ENCODE measurements around the gene KLRG1.

KLRG1 gene

DNA sequence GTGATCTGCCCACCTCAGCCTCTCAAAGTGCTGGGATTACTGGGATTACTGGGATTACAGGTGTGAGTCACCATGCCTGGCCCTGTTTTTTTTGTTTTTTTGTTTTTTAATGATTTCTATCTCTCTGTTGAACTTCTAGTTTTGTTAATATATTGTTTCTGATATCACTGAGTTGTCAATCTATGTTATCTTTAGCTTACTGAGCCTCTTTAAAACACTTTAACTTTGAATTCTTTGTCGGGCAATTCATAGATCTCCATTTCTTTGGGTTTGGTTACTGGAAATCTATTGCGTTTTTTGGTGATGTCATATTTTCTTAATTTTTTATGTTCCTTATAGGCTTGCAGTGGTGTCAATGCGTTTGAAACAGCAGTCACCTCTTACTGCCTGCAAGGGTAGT is 9.2 kb upstream of the KLRG1 start:
- Histone ChIP-seq H3K9ac (ENCODE audit: low read depth in 1 of 2, low read length in 2 of 2) (no peak overlapping the region), H3K4me3 (ENCODE audit: low read length in 2 of 2) (no peak overlapping the region), H3K27me3 (ENCODE audit: control insufficient read depth in 2 of 2, insufficient read depth in 2 of 2, low read length in 2 of 2) (no peaks in the 10 kb centered on the region), H3K27ac (ENCODE audit: low read depth in 2 of 2, low read length in 2 of 2) (no peak overlapping the region), H3K36me3 (ENCODE audit: control insufficient read depth in 2 of 2, insufficient read depth in 2 of 2, low read length in 2 of 2) (no peaks in the 10 kb centered on the region), H3K4me1 (ENCODE audit: control insufficient read depth in 2 of 2, insufficient read depth in 2 of 2, low read length in 2 of 2) (no peaks in the 10 kb centered on the region), H3K9me3 (ENCODE audit: control insufficient read depth in 2 of 2, low read length in 2 of 2) (peaks cover 0 to 4% of the 10 kb centered on the region in 2 donors)

- Histone ChIP-seq H3K9ac (ENCODE audit: low read depth in 1 of 2, low read length in 2 of 2) (no peak overlapping the region), H3K4me3 (ENCODE audit: low read length in 2 of 2) (no peak overlapping the region), H3K9me3 (ENCODE audit: control insufficient read depth in 2 of 2, low read length in 2 of 2) (peaks cover 0 to 2% of the 10 kb centered on the region in 2 donors), H3K4me1 (ENCODE audit: control insufficient read depth in 2 of 2, insufficient read depth in 2 of 2, low read length in 2 of 2) (no peaks in the 10 kb centered on the region), H3K36me3 (ENCODE audit: control insufficient read depth in 2 of 2, insufficient read depth in 2 of 2, low read length in 2 of 2) (no peaks in the 10 kb centered on the region), H3K27ac (ENCODE audit: low read depth in 2 of 2, low read length in 2 of 2) (no peak overlapping the region), H3K27me3 (ENCODE audit: control insufficient read depth in 2 of 2, insufficient read depth in 2 of 2, low read length in 2 of 2) (no peaks in the 10 kb centered on the region)
Observed at GRCh38 chr12:8985213-8985754, 4.1 kb upstream of the KLRG1 start.

DNA sequence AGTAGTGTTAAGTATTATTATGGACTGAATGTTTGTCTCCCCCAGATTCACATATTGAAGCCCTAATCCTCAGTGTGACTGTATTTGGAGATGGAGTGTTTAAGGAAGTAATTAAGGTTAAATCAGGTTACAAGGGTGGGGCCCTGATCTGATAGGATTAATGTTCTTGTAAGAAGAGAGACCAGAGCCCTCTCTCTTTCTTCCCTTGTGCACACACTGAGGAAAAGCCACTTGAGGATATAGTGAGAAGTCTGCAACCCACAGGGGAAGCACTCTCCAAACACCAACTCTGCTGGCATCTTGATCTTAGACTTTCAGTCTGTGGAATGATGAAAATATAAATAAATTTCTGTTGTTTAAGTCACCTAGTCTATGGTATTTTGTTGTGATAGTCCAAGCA is 2.2 kb upstream of the KLRG1 start:
- no peaks in the 10 kb centered on the region for H3K27me3 ChIP-seq (ENCODE audit: control insufficient read depth in 2 of 2, insufficient read depth in 2 of 2, low read length in 2 of 2)
- no peak overlapping the region for H3K9ac ChIP-seq (ENCODE audit: low read depth in 1 of 2, low read length in 2 of 2)
- no peaks in the 10 kb centered on the region for H3K36me3 ChIP-seq (ENCODE audit: control insufficient read depth in 2 of 2, insufficient read depth in 2 of 2, low read length in 2 of 2)
- H3K9me3 ChIP-seq (ENCODE audit: control insufficient read depth in 2 of 2, low read length in 2 of 2) = no peaks in the 10 kb centered on the region
- H3K27ac ChIP-seq (ENCODE audit: low read depth in 2 of 2, low read length in 2 of 2) = no peak overlapping the region
- H3K4me1 ChIP-seq (ENCODE audit: control insufficient read depth in 2 of 2, insufficient read depth in 2 of 2, low read length in 2 of 2) = no peaks in the 10 kb centered on the region
- no peak overlapping the region for H3K4me3 ChIP-seq (ENCODE audit: low read length in 2 of 2)

GRCh38 chr12:8987685-8988084 is 1.7 kb upstream of the KLRG1 start:
- H3K27me3 ChIP-seq (ENCODE audit: control insufficient read depth in 2 of 2, insufficient read depth in 2 of 2, low read length in 2 of 2) = no peaks in the 10 kb centered on the region
- no peaks in the 10 kb centered on the region for H3K4me1 ChIP-seq (ENCODE audit: control insufficient read depth in 2 of 2, insufficient read depth in 2 of 2, low read length in 2 of 2)

DNA sequence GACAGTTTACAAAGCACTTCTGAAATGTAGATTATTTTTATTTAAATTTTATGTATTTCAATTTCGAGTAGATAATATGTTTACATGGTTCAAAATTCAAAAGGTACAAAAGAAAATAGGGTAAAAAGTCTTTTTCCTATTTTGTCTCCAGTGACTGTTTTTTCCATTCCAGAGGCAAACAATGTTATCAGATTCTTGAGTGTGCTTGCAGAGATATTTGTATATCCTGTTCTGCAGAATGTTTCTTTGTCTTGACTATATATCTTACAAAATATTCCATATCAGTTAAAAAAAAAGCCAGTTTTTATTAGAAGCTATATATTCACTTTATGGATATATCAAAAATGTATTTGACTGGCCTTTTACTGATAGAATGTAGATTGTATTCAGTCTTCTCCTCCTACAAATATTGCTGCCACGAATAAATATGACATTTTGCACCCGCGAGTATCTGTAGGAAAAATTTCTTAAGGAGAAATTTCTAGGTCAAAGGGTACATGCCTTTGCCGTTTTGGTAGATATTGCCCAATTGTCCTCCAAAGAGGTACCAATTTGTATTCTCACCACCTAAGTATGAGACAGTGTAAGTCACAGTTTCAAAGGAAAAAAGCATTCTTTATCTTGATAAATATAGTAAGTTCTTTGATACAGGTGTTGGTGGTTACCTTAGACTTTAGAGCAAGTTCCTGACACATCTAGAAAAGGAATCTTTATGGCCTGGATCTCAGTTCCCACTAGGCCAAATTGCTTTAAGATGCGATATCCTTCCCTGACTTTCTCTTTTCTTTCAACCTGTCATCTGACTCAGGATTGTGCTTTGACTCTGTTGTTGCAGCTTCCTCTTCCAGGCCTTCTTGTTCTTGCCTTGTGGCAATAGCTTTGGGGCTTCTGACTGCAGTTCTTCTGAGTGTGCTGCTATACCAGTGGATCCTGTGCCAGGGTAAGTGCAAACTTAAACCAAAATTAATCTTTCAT is 2.3 kb downstream of the KLRG1 start:
- H3K27me3 ChIP-seq (ENCODE audit: control insufficient read depth in 2 of 2, insufficient read depth in 2 of 2, low read length in 2 of 2) = no peaks in the 10 kb centered on the region
- no peak overlapping the region for H3K9ac ChIP-seq (ENCODE audit: low read depth in 1 of 2, low read length in 2 of 2)
- no peak overlapping the region for H3K4me3 ChIP-seq (ENCODE audit: low read length in 2 of 2)
- no peak overlapping the region for H3K27ac ChIP-seq (ENCODE audit: low read depth in 2 of 2, low read length in 2 of 2)
- no peaks in the 10 kb centered on the region for H3K9me3 ChIP-seq (ENCODE audit: control insufficient read depth in 2 of 2, low read length in 2 of 2)
- H3K4me1 ChIP-seq (ENCODE audit: control insufficient read depth in 2 of 2, insufficient read depth in 2 of 2, low read length in 2 of 2) = no peaks in the 10 kb centered on the region
- no peaks in the 10 kb centered on the region for H3K36me3 ChIP-seq (ENCODE audit: control insufficient read depth in 2 of 2, insufficient read depth in 2 of 2, low read length in 2 of 2)

More at GRCh38 chr12:8987685-8988084, 1.7 kb upstream of the KLRG1 start:
- Histone ChIP-seq H3K9me3 (ENCODE audit: control insufficient read depth in 2 of 2, low read length in 2 of 2) (no peaks in the 10 kb centered on the region), H3K27ac (ENCODE audit: low read depth in 2 of 2, low read length in 2 of 2) (no peak overlapping the region), H3K4me3 (ENCODE audit: low read length in 2 of 2) (no peak overlapping the region), H3K9ac (ENCODE audit: low read depth in 1 of 2, low read length in 2 of 2) (no peak overlapping the region), H3K36me3 (ENCODE audit: control insufficient read depth in 2 of 2, insufficient read depth in 2 of 2, low read length in 2 of 2) (no peaks in the 10 kb centered on the region)

GRCh38 chr12:8993827-8994226 is 4.5 kb downstream of the KLRG1 start:
- H3K4me3 ChIP-seq (ENCODE audit: low read length in 2 of 2) = no peak overlapping the region
- no peaks in the 10 kb centered on the region for H3K9me3 ChIP-seq (ENCODE audit: control insufficient read depth in 2 of 2, low read length in 2 of 2)
- H3K9ac ChIP-seq (ENCODE audit: low read depth in 1 of 2, low read length in 2 of 2) = no peak overlapping the region
- no peaks in the 10 kb centered on the region for H3K4me1 ChIP-seq (ENCODE audit: control insufficient read depth in 2 of 2, insufficient read depth in 2 of 2, low read length in 2 of 2)
- no peaks in the 10 kb centered on the region for H3K27me3 ChIP-seq (ENCODE audit: control insufficient read depth in 2 of 2, insufficient read depth in 2 of 2, low read length in 2 of 2)
- H3K36me3 ChIP-seq (ENCODE audit: control insufficient read depth in 2 of 2, insufficient read depth in 2 of 2, low read length in 2 of 2) = no peaks in the 10 kb centered on the region
- H3K27ac ChIP-seq (ENCODE audit: low read depth in 2 of 2, low read length in 2 of 2) = no peak overlapping the region

DNA sequence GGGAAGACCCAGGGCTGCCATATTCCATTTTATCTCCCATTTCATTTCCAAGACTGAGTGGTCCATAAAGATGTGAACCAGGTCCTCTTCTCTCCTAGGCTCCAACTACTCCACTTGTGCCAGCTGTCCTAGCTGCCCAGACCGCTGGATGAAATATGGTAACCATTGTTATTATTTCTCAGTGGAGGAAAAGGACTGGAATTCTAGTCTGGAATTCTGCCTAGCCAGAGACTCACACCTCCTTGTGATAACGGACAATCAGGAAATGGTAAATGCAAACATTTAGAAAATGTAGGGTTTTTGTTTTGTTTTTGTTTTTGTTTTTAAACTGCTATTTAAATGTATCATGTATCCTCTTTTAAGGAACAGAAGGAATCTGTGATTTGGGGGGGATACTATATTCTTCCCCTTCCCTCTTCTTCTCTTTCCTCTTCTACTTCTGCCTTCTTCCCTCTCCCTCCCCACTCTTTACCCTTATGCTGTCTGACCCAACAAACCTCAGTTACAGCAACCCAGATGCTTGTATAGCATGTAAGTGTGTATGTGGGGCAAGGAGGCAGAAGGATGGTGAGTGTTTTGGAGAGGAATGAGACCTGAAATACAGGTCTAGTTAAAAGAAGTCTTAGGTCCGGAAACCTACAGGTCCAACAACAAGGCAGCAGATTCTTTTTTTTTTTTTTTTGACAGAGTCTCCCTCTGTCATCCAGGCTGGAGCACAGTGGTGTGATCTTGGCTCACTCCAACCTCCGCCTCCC is 5.9 kb downstream of the KLRG1 start:
- Histone ChIP-seq H3K9ac (ENCODE audit: low read depth in 1 of 2, low read length in 2 of 2) (no peak overlapping the region), H3K4me3 (ENCODE audit: low read length in 2 of 2) (no peak overlapping the region), H3K27ac (ENCODE audit: low read depth in 2 of 2, low read length in 2 of 2) (no peak overlapping the region), H3K36me3 (ENCODE audit: control insufficient read depth in 2 of 2, insufficient read depth in 2 of 2, low read length in 2 of 2) (no peaks in the 10 kb centered on the region), H3K27me3 (ENCODE audit: control insufficient read depth in 2 of 2, insufficient read depth in 2 of 2, low read length in 2 of 2) (no peaks in the 10 kb centered on the region), H3K4me1 (ENCODE audit: control insufficient read depth in 2 of 2, insufficient read depth in 2 of 2, low read length in 2 of 2) (no peaks in the 10 kb centered on the region), H3K9me3 (ENCODE audit: control insufficient read depth in 2 of 2, low read length in 2 of 2) (no peaks in the 10 kb centered on the region)

DNA sequence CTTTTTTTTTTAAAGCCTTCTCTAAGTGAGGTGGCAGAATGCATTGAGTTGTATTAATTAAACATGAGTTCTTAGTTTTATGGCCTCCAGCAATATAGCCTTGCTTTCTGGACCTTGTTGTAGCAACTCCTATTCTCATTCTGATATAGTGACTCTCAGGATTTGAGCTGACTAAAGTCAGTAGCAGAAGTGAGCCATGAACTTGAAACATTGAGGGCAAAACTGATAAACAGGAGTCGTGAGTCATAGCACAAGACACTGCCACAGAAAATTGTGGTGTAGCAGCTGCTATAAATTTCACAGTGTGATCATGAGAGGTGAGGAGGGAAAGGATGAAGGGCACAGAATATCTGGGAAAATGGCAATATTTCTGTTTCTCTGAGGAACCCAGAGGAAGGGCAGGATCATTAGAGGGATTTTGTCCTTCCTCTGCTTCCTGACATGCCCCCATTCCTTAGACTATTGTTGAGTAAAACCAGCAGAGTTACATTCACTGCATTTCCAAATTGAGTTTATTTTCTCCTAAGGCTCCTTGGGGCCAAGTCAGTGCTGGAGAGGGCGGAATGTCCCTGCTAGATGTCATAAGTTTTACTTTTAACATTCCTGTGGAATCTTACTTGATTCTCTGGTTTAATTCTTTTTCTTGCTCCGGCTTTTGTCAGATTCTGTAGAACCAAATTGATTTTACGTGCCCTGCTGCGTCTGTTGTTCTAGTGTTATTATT is 7.5 kb downstream of the KLRG1 start:
- H3K4me3 ChIP-seq (ENCODE audit: low read length in 2 of 2) = no peak overlapping the region

DNA sequence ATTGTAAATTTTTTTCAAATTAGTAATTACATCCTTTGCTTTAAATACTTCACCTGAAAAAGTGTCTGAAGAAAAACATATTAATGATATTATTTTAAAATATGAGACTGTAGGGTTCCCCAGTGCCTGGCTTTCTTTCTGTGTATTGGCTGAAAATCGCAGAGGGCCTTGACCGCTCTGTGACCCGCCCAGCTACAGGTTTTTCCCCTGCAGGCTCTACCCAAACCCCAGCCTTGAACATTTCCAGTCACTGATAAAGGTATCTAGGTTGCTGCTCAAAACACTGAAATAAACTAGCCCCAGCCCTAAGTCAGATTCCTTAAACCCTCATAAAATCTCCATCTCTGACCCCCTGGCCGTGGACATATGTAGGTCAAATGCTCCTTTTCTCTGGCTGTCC is 11.9 kb downstream of the KLRG1 start:
- Histone ChIP-seq H3K9me3 (ENCODE audit: control insufficient read depth in 2 of 2, low read length in 2 of 2) (no peaks in the 10 kb centered on the region), H3K4me3 (ENCODE audit: low read length in 2 of 2) (no peak overlapping the region), H3K27me3 (ENCODE audit: control insufficient read depth in 2 of 2, insufficient read depth in 2 of 2, low read length in 2 of 2) (no peaks in the 10 kb centered on the region), H3K4me1 (ENCODE audit: control insufficient read depth in 2 of 2, insufficient read depth in 2 of 2, low read length in 2 of 2) (no peaks in the 10 kb centered on the region), H3K27ac (ENCODE audit: low read depth in 2 of 2, low read length in 2 of 2) (no peak overlapping the region), H3K9ac (ENCODE audit: low read depth in 1 of 2, low read length in 2 of 2) (no peak overlapping the region), H3K36me3 (ENCODE audit: control insufficient read depth in 2 of 2, insufficient read depth in 2 of 2, low read length in 2 of 2) (no peaks in the 10 kb centered on the region)

More for the DNA sequence above, 7.5 kb downstream of the KLRG1 start:
- no peaks in the 10 kb centered on the region for H3K27me3 ChIP-seq (ENCODE audit: control insufficient read depth in 2 of 2, insufficient read depth in 2 of 2, low read length in 2 of 2)
- no peaks in the 10 kb centered on the region for H3K4me1 ChIP-seq (ENCODE audit: control insufficient read depth in 2 of 2, insufficient read depth in 2 of 2, low read length in 2 of 2)
- no peaks in the 10 kb centered on the region for H3K9me3 ChIP-seq (ENCODE audit: control insufficient read depth in 2 of 2, low read length in 2 of 2)
- H3K36me3 ChIP-seq (ENCODE audit: control insufficient read depth in 2 of 2, insufficient read depth in 2 of 2, low read length in 2 of 2) = no peaks in the 10 kb centered on the region
- H3K27ac ChIP-seq (ENCODE audit: low read depth in 2 of 2, low read length in 2 of 2) = no peak overlapping the region
- H3K9ac ChIP-seq (ENCODE audit: low read depth in 1 of 2, low read length in 2 of 2) = no peak overlapping the region

Measured in mucosa of rectum (tissue), 2 donors.